HAP-1 (cell line): ENCODE results near the gene KIFC1.
"Not testable (repeated sequence)": the region's sequence is repeated elsewhere in the genome, so short reads cannot be mapped to it uniquely, and the experiment has no call there.

Experiments used
- DNase-seq, 2 experiments: peaks; one replicate each; pipeline ENCODE4 v3.0.0-alpha.2; 2016 to 2020; ENCODE audit warnings: low spot score in 2 of 2
- H3K27me3 ChIP-seq: fragments of 250-450 bp; sonication (Bioruptor Pico); 2 replicates; pipeline ENCODE4 v1.5.1; 2020; ENCODE audit warnings: low read depth, mild to moderate bottlenecking, moderate library complexity
- H3K36me3 ChIP-seq: fragments of 250-450 bp; sonication (Bioruptor Pico); replicated peaks from 2 replicates; pipeline ENCODE4 v1.5.1; 2020; ENCODE audit warnings: mild to moderate bottlenecking
- H3K4me1 ChIP-seq: fragments of 250-450 bp; sonication (Bioruptor Pico); 2 replicates; pipeline ENCODE4 v1.5.1; 2020; ENCODE audit warnings: mild to moderate bottlenecking
- H3K4me3 ChIP-seq: fragments of 250-450 bp; sonication (Bioruptor Pico); 2 replicates; pipeline ENCODE4 v1.5.1; 2020; ENCODE audit warnings: mild to moderate bottlenecking, moderate library complexity
- H3K9me3 ChIP-seq: fragments of 250-450 bp; sonication (Bioruptor Pico); 2 replicates; pipeline ENCODE4 v1.5.1; 2020; ENCODE audit warnings: mild to moderate bottlenecking, moderate library complexity
- in situ Hi-C: fragments of 300-500 bp; cut with MboI; formaldehyde crosslinking; loops from 3 replicates; pipeline ENCODE4 v1.14.3; 2020; ENCODE audit warnings: low sequenced_read_pairs, inconsistent platforms, mixed read lengths

Gene KIFC1

DNA sequence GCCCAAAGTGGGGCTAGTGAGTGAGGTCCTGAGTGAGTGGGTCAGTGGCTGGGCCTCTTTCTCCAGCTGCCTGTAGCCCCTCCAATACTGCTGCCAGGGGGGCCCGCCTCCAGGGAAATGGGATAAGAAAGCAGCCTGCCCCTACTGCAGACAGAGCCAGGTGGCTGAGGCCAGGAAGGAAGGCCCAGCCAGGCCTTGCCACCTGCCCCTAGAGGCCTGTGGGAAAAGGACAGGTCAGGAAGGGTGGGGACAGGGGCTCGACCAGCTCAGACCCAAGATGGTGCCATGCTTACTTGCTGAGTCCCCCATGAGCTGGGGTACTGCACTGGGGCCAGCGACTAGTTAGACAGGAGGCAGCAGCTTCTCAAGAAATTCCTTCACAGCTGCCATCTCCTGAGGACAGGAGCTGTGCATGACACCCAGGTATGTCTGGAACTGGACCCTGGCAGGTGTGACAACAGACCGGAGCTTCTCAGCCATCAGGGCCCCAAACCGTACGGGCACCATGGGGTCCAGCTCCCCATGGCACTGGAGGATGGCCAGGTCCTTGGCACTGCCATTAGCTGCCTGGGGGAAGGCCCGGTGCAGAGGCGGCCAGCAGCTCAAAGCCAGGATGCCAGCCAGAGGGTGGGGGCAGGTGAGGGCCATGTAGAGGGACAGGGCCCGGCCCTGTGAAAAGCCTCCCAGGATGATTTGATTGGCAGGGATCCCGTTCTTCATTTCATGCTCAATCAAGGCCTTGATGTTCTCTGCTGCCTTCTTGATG, 26.2 kb upstream of the KIFC1 start:
- H3K9me3 ChIP-seq, H3K4me3 ChIP-seq, H3K4me1 ChIP-seq, H3K36me3 ChIP-seq, in situ Hi-C loops, DNase-seq: not testable (repeated sequence)
- peaks cover 36% of the 10 kb centered on the region for H3K27me3 ChIP-seq

DNA sequence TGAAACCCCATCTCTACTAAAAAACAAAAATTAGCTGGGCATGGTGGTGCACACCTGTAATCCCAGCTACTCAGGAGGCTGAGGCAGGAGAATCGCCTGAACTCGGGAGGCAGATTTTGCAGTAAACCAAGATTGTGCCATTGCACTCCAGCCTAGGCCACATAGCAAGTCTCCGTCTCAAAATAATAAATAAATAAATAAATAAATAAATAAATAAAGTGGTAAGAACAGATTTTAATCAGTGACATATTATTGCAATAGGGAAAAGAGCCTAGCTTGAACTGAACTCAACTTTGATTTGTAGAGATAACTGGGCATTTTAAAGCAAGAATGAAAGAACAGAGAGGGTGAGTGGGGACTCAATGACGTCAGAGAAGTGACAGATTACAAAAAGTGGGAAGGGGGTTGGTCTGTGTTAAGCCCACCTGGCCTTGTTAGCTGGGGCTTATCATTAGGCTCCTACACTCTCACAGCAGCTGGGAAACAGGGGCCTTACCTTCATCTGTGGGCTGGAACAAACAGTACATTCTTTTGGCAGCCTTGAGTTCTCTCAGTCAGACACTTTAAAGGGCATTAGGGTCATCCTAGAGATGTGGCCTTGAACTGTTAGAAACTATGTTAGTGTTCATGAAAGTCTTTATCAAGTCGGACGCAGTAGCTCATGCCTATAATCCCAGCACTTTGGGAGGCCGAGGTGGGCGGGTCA, 24.5 kb upstream of the KIFC1 start:
- no peak overlapping the region for H3K4me3 ChIP-seq
- peaks cover 18% of the 10 kb centered on the region for H3K27me3 ChIP-seq
- no peaks in the 10 kb centered on the region for H3K9me3 ChIP-seq
- in situ Hi-C loops = no loop called here
- H3K4me1 ChIP-seq = no peaks in the 10 kb centered on the region
- no peak for DNase-seq
- H3K36me3 ChIP-seq = no peaks in the 10 kb centered on the region

DNA sequence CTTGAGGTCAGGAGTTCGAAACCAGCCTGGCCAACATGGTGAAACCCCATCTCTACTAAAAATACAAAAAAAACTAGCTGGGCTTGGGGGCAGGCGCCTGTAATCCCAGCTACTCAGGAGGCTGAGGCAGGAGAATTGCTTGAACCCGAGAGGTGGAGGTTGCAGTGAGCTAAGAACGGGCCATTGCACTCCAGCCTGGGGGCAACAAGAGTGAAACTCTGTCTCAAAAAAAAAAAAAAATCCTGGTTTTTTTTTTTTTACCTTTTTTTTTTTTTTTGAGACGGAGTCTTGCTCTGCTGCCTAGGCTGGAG, 24.0 kb upstream of the KIFC1 start:
- H3K9me3 ChIP-seq, DNase-seq, H3K4me1 ChIP-seq, H3K4me3 ChIP-seq, in situ Hi-C loops, H3K36me3 ChIP-seq: not testable (repeated sequence)
- H3K27me3 ChIP-seq = peaks cover 16% of the 10 kb centered on the region

DNA sequence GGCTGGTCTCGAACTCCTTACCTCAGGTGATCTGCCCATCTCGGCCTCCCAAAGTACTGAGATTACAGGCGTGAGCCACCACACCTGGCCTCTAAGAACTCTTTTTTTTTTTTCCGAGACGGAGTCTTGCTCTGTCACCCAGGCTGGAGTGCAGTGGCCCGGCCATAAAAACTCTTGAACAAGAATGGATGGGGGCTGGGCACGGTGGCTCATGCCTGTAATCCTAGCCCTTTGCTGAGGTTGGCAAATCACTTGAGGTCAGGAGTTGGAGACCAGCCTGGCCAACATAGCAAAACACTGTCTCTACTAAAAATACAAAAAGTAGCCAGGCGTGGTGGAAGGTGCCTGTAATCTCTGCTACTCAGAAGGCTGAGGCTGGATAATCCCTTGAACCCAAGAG, 19.7 kb upstream of the KIFC1 start:
- H3K4me1 ChIP-seq, H3K9me3 ChIP-seq, H3K36me3 ChIP-seq, in situ Hi-C loops, H3K4me3 ChIP-seq, DNase-seq, H3K27me3 ChIP-seq: not testable (repeated sequence)

DNA sequence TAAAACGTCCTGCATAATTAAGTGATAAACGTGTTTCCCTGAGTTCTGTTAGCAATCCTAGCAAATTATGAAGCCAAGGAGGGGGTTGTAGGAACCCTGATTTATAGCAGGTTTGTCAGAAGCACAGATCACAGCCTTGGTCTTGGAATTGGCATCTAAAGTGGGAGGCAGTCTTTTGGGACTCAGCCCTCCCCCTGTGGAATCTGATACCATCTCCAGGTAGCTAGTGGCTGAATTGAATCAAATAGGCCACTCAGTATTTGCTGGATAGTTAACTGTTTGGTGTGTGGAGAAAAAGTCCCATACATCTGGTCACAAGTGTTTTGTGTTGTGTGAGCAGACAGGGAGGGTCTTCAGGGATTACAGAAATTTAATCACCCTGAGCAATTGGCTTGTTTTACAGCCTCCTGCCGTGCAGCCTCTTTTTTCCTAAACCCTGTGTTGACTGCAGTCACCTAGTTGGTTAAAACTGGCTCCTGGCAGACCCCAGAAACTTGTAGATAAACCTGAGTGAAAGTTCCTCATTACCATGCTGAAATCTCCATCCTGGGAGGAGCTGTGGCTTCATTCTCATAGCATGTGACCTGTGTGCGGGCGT, 19.0 kb upstream of the KIFC1 start:
- no peaks in the 10 kb centered on the region for H3K9me3 ChIP-seq
- H3K27me3 ChIP-seq = peaks cover 5% of the 10 kb centered on the region; the same call in 1 of the 2 replicates
- DNase-seq = no peak
- no peaks in the 10 kb centered on the region for H3K36me3 ChIP-seq
- in situ Hi-C loops = no loop called here
- H3K4me1 ChIP-seq = no peaks in the 10 kb centered on the region
- no peak overlapping the region for H3K4me3 ChIP-seq

DNA sequence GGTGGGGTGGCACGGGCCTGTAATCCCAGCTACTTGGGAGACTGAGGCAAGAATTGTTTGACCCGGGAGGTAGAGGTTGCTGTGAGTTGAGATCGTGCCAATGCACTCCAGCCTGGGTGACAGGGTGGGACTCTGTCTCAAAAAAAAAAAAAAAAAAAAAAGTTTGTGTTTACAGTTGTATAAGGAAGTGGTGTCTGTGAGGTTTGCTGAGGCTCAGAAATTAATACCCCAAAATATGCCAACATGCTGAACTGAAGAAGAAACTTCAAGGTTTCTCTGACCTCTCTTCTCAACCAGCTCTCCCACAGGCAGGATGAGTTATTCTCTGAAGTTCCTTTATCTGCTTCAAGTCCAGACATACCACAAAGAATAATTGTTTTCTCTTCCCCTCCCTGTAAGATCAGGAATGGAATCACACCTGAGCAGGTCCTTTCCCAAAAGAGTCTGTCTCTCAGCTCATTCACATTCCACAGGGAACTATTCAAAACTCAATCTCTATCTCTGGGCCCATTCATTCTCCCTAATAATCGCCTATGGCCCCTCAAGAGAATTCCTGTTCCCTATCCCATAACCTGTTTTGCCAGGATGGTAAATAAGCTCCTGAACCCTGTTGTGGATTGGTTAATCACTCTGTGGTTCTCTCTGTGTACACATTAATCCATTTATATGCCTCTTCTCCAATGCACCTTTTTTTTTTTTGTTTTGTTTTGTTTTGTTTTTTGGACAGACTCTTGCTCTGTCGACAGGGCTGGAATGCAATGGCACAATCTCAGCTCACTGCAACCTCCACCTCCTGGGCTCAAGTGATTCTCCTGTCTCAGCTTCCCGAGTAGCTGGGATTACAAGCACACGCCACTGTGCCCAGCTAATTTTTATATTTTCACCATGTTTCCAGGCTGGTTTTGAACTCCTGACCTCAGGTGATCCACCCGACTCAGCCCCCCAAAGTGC, 17.4 kb upstream of the KIFC1 start:
- H3K36me3 ChIP-seq = no peaks in the 10 kb centered on the region
- no peaks in the 10 kb centered on the region for H3K4me1 ChIP-seq
- no peak overlapping the region for H3K4me3 ChIP-seq
- DNase-seq = no peak
- peaks cover 2% of the 10 kb centered on the region; the same call in 1 of the 2 replicates for H3K27me3 ChIP-seq
- in situ Hi-C loops = no loop called here
- H3K9me3 ChIP-seq = no peaks in the 10 kb centered on the region

DNA sequence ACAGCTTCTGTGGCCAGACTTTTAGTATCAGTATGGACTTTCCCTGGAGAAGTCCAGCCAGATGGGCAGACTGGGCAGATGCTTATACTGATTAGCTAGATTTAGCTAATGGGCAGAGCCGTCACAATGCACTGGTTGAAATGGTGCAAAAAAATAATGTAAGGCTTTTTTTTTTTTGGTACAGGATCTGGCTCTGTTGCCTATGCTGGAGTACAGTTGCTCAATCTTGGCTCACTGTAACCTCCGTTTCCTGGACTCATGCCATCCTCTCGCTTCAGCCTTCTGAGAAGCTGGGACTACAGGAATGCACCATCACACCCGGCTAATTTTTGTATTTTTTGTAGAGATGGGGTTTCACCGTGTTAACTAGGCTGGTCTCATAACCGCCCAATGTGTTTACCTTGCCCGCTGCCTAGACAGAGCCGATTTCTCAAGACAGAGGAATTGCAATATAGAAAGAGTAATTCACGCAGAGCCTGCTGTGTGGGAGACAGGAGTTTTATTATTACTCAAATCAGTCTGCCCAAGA, 16.4 kb upstream of the KIFC1 start:
- no peaks in the 10 kb centered on the region for H3K9me3 ChIP-seq
- in situ Hi-C loops = no loop called here
- H3K36me3 ChIP-seq = no peaks in the 10 kb centered on the region
- no peaks in the 10 kb centered on the region for H3K27me3 ChIP-seq
- no peak for DNase-seq
- H3K4me3 ChIP-seq = no peak overlapping the region
- H3K4me1 ChIP-seq = no peaks in the 10 kb centered on the region

DNA sequence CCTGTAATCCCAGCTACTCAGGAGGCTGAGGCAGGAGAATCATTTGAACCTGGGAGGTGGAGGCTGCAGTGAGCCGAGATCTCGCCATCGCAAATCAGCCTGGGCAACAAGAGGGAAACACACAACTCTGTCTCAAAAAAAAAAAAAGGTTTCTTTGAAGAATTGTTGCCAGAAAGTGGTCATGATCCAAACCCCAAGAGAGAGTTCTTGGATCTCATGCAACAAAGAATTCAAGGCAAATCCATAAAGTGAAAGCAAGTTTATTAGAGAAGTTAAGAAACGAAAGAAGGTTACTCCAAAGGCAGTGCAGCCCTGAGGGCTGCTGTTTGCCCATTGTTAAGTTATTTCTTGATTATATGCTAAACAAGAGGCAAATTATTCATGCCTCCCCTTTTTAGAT, 14.5 kb upstream of the KIFC1 start:
- Histone ChIP-seq H3K4me1 (no peaks in the 10 kb centered on the region), H3K9me3 (no peaks in the 10 kb centered on the region), H3K27me3 (no peaks in the 10 kb centered on the region), H3K4me3 (no peak overlapping the region), H3K36me3 (no peaks in the 10 kb centered on the region)
- in situ Hi-C loops = no loop called here
- no peak for DNase-seq

DNA sequence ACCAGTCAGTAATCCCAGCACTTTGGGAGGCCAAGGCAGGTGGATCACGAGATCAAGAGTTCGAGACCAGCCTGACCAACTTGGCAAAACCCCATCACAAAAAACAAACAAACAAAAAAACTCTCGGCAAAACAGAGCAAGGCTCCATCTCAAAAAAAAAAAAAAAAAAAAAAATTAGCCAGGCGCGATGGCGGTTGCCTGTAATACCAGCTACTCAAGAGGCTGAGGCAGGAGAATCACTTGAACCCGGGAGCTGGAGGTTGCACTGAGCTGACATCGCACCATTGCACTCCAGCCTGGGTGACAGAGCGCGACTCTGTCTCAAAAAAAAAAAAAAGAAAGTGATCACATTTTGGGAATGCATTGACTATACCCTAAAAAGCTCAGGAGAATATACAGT, 12.4 kb upstream of the KIFC1 start:
- H3K4me1 ChIP-seq, DNase-seq, H3K36me3 ChIP-seq, H3K4me3 ChIP-seq, H3K27me3 ChIP-seq, in situ Hi-C loops, H3K9me3 ChIP-seq: not testable (repeated sequence)

DNA sequence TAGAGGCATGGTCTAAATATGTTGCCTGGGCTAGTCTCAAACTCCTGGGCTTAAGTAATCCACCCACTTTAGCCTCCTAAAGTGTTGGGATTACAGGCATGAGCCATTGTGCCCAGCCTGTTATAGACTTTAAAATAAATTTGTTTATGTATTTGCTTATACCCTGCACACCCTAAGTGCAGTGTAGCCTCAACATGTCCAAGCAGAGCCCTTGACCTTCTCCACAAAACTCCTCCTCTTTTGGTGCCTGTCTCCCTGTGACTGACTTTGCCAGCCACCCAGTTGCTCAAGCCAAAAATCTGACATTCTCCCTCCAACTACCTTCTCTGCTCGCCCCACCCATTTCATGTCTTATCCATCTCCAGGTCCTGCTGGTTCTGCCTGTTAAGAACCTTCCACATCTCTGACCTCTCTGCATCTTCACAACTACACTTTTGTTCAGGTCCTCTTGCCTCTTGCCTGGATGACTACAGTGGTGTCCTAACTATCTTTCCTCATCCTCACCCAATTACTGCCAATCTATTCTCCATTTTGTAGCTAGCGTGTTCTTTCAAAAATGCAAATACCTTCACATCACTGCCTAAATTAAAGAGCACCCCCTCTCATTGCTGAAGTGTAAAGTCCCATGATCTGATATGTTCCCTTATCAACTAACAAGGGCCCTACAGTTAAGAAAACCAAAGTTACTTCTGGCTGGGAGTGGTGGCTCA, 11.2 kb upstream of the KIFC1 start:
- Histone ChIP-seq H3K4me1 (no peaks in the 10 kb centered on the region), H3K27me3 (no peaks in the 10 kb centered on the region), H3K4me3 (no peak overlapping the region), H3K9me3 (no peaks in the 10 kb centered on the region), H3K36me3 (no peaks in the 10 kb centered on the region)
- DNase-seq = no peak
- in situ Hi-C loops = no loop called here

DNA sequence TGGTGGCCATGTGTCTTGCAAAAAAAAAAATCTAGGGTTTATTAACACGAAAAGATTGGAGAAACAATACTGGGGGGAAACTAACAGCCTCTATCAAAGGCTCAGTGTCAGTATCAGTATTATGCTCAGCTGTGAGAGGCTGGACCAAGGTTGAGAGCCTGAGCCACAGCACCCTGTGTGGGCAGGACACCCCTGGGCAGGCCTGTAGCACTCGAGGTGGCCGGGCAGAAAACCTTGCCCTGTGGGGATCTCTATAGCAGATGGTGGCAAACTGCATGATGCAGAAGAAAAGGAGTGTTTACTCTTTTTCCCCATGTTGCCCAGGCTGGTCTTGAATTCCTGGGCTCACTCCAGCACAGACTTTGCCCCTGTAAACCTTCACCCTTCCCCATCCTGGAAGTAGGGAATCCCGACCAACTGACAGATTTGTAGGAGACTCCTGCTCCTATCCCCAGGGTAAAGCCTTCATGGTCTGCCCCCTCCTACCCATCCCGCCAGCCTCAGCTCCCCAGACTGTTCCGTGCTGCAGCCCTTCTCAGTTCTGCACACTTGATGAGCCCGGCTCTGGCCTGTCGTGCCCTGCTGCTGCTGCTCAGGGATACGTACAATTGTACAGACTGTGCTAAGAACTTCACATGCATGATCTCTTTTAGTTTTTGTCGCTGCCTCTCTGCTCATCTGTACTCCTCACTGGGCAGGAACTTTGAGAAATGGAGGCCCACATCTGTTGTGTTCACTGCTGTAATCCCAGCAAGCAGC, 8.0 kb upstream of the KIFC1 start:
- H3K9me3 ChIP-seq = no peaks in the 10 kb centered on the region
- H3K36me3 ChIP-seq = no peaks in the 10 kb centered on the region
- no peak overlapping the region for H3K4me3 ChIP-seq
- H3K27me3 ChIP-seq = no peaks in the 10 kb centered on the region
- no peaks in the 10 kb centered on the region for H3K4me1 ChIP-seq
- DNase-seq = no peak
- in situ Hi-C loops = no loop called here

DNA sequence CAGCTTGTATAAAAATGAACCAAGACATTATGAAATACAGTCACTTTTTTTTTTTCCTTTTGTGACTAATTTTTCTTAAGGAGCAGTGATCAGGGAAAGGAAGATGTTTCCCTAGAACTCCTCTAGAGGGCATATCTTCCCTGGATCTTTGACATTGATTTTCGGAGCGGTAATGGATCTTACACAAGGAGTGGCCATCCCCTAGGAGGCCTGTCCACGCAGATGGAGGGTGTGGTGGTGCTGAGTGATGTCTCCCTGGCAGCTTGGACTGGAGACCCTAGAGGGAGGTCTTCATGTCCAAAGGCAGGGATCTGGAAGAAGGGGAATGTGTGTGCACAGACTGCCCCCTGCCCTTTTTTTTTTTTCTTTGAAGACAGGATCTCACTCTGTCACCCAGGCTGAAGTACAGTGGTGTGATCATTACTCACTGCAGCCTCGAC, 7.0 kb upstream of the KIFC1 start:
- Histone ChIP-seq H3K4me1 (no peaks in the 10 kb centered on the region), H3K36me3 (no peaks in the 10 kb centered on the region), H3K4me3 (no peak overlapping the region), H3K9me3 (no peaks in the 10 kb centered on the region), H3K27me3 (no peaks in the 10 kb centered on the region)
- in situ Hi-C loops = no loop called here
- peak in 1 of 2 experiments; percentile 26 for DNase-seq
